HEK293T (cell line): ENCODE results near the gene FAAP20.

Experiments
- CTCF ChIA-PET: fragments of 350-600 bp; formaldehyde crosslinking; extraction: SDS; loops from one replicate; lab custom pipeline; 2021; ENCODE audit warnings: antibody characterized with exemption, inconsistent platforms; lab: Yijun Ruan, JAX
- POLR2A ChIA-PET: fragments of 350-600 bp; formaldehyde crosslinking; extraction: SDS; loops from one replicate; lab custom pipeline; 2020; ENCODE audit warnings: antibody characterized with exemption, inconsistent platforms; lab: Yijun Ruan, JAX
- DNase-seq: peaks from one replicate; pipeline ENCODE4 v3.0.0; 2012; ENCODE audit warnings: mixed read lengths; ENCODE audit errors: extremely low spot score
- ARNT ChIP-seq: fragments of 450-650 bp; IDR thresholded peaks from 2 replicates; pipeline ENCODE4 v1.6.1; 2017; ENCODE audit warnings: mild to moderate bottlenecking
- BHLHE40 ChIP-seq: fragments of 450-650 bp; IDR thresholded peaks from 2 replicates; pipeline ENCODE4 v1.6.1; 2016; ENCODE audit warnings: mild to moderate bottlenecking, moderate library complexity, borderline replicate concordance
- CTBP1 ChIP-seq: fragments of 450-650 bp; IDR thresholded peaks from 2 replicates; pipeline ENCODE4 v1.6.1; 2016; ENCODE audit warnings: borderline replicate concordance
- ELF4 ChIP-seq: fragments of 450-650 bp; IDR thresholded peaks from 2 replicates; pipeline ENCODE4 v1.6.1; 2017; ENCODE audit warnings: antibody characterized with exemption
- FOXA1 ChIP-seq: fragments of 450-650 bp; IDR thresholded peaks from 2 replicates; pipeline ENCODE4 v1.6.1; 2016; ENCODE audit warnings: mild to moderate bottlenecking
- FOXK2 ChIP-seq: fragments of 450-650 bp; IDR thresholded peaks from 2 replicates; pipeline ENCODE4 v1.6.1; 2016; ENCODE audit warnings: mild to moderate bottlenecking
- FOXM1 ChIP-seq: fragments of 450-650 bp; IDR thresholded peaks from 2 replicates; pipeline ENCODE4 v1.6.1; 2017; ENCODE audit warnings: mild to moderate bottlenecking, borderline replicate concordance
- HDGF ChIP-seq: fragments of 450-650 bp; IDR thresholded peaks from 2 replicates; pipeline ENCODE4 v1.6.1; 2017; ENCODE audit warnings: antibody characterized with exemption, borderline replicate concordance
- L3MBTL2 ChIP-seq: fragments of 450-650 bp; conservative IDR thresholded peaks from 2 replicates; pipeline ENCODE4 v1.6.1; 2016; ENCODE audit warnings: mild to moderate bottlenecking
- LEF1 ChIP-seq: fragments of 450-650 bp; IDR thresholded peaks from 2 replicates; pipeline ENCODE4 v1.6.1; 2017; ENCODE audit warnings: mild to moderate bottlenecking, borderline replicate concordance
- NFRKB ChIP-seq: fragments of 450-650 bp; IDR thresholded peaks from 2 replicates; pipeline ENCODE4 v1.6.1; 2016; ENCODE audit warnings: mild to moderate bottlenecking, moderate library complexity
- SP1 ChIP-seq: fragments of 450-650 bp; IDR thresholded peaks from 2 replicates; pipeline ENCODE4 v1.6.1; 2017
- SUZ12 ChIP-seq: fragments of 450-650 bp; IDR thresholded peaks from 2 replicates; pipeline ENCODE4 v1.6.1; 2016; ENCODE audit warnings: mild to moderate bottlenecking
- TARDBP ChIP-seq: fragments of 450-650 bp; IDR thresholded peaks from 2 replicates; pipeline ENCODE4 v1.6.1; 2016
- ZNF384 ChIP-seq: fragments of 450-650 bp; IDR thresholded peaks from 2 replicates; pipeline ENCODE4 v1.6.1; 2016
- TF ChIP-seq, protein P1 (sequence below): fragments of 450-650 bp; IDR thresholded peaks from 2 replicates; pipeline ENCODE4 v1.6.1; 2016

The FAAP20 gene

DNA sequence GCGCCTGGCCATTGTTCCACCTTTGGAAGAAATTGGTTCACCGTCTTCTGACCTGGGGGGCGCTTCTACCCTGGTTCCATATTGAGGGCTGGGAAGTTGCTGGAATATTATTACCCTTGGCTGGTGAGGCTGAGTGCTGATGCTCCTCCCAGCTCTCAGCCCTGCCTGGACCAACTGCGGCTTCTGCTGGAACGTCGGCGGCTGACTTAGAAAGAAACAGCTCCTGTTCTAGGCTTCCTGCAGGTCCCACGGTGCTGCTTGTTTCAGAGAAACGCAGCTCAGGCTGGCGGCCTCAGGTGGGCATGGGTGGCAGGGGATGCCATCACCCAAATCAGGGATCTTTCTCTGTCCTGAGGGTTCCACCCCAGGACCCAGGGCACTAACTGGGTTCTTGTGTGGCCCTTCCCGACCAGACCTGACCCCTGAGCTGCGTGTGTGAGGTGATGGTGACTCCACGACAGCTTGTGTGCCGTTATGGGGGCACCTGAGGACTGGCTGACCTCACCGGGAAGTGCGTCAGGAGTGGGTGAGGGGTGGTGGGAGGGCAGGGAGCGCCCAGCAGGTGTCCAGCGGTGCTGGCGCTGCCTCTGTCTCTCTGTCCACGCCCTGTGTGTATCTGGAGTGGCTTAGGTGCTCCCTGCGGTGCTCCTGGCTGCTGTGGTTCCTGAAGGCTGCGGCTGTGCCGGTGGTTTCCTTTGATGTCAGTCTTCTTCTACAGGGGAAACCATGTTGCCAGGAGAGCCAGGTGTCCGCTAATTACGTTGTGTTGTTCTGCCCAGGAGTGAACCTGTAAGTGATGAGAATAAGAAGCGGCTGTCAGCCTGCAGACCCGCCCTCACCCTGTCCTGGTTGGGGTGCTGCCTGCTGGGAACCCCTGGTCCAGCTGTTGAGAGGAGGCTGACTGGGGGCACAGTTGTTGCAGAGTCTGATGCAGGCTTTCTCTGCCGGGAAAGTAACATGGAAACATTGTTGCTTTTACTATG is 42.4 kb upstream of the FAAP20 start:
- TF ChIP-seq ZNF384 (no peak), ELF4 (no peak), ARNT (no peak), SUZ12 (no peak), FOXA1 (no peak), FOXK2 (no peak), CTBP1 (no peak), TARDBP (no peak), LEF1 (no peak), NFRKB (no peak), HDGF (no peak), FOXM1 (no peak), L3MBTL2 (no peak), BHLHE40 (no peak)
- TF ChIP-seq, protein P1, sequence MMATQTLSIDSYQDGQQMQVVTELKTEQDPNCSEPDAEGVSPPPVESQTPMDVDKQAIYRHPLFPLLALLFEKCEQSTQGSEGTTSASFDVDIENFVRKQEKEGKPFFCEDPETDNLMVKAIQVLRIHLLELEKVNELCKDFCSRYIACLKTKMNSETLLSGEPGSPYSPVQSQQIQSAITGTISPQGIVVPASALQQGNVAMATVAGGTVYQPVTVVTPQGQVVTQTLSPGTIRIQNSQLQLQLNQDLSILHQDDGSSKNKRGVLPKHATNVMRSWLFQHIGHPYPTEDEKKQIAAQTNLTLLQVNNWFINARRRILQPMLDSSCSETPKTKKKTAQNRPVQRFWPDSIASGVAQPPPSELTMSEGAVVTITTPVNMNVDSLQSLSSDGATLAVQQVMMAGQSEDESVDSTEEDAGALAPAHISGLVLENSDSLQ = no peak
- no peak for DNase-seq
- ChIA-PET POLR2A (interaction anchor here (1.0 to 1.3 kb wide), 3 partner anchors 8 to 38 kb away, joined by 3 to 6 read pairs (median 3); no protein-coding TSS in a partner anchor), CTCF (interaction anchor here (0.6 to 1.7 kb wide), 3 partner anchors 15 to 42 kb away, joined by 3 to 5 read pairs (median 3); partner anchors contain the start of gene FAAP20)

DNA sequence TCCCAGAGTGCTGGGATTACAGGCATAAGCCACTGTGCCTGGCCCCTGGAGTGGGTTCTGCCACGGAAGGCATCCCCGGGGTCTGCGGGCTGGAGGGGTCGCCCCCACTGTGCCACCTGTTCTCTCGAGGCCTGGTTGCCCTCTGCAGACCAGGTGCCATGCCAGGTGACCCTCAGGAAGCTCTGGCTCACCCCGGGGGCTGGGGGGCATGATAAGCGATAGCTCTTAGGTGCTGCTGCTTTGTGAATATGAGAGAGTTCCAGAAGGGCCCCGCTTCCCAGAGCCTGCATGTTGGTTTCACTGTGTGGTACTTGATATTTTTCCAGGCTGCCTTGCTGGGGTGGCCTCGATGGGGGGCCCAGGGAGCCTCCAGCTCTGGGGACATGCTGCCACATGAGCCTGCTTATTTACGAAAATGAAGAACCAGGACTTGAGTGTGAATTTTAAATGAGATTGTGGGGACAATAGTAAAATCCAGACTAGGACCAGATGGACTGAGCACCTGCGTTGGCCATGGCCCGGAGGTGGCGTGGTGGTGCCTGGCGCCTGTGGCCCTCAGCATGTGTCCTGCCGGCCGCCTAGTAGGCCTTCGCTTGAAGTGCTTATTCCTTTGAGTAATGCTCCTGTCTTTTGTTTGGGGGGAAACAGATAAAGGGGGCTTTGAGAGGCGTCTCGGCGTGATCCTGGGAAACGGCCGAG is 40.9 kb upstream of the FAAP20 start:
- DNase-seq = no peak
- TF ChIP-seq FOXK2 (no peak), SUZ12 (no peak), SP1 (no peak), CTBP1 (no peak), ELF4 (no peak), TARDBP (no peak), ZNF384 (no peak), FOXA1 (no peak)
- CTCF ChIA-PET = no interaction called here
- POLR2A ChIA-PET = no interaction called here

DNA sequence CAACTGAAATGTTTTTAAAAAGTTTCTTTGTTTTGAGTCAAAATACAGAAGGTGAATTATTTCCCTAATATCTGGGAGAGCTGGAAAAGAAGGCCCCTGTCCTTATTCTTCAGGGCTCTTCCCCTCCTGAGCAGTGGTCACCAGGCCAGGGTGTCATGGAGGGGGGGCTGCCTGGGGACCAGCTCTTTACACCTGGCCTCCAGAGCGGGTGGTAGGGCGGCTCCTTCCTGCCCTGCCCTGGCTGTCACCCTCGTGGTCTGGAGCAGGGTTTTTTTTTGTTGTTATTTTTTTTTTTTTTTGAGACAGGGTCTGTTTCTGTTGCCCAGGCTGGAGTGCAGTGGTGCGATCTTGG is 40.2 kb upstream of the FAAP20 start:
- TF ChIP-seq ARNT (no peak), FOXA1 (no peak), SUZ12 (no peak), FOXK2 (no peak), CTBP1 (no peak), BHLHE40 (no peak), LEF1 (no peak), ZNF384 (no peak), NFRKB (no peak)
- TF ChIP-seq, protein P1 = no peak
- ChIA-PET POLR2A (no interaction called here), CTCF (no interaction called here)
- no peak for DNase-seq

DNA sequence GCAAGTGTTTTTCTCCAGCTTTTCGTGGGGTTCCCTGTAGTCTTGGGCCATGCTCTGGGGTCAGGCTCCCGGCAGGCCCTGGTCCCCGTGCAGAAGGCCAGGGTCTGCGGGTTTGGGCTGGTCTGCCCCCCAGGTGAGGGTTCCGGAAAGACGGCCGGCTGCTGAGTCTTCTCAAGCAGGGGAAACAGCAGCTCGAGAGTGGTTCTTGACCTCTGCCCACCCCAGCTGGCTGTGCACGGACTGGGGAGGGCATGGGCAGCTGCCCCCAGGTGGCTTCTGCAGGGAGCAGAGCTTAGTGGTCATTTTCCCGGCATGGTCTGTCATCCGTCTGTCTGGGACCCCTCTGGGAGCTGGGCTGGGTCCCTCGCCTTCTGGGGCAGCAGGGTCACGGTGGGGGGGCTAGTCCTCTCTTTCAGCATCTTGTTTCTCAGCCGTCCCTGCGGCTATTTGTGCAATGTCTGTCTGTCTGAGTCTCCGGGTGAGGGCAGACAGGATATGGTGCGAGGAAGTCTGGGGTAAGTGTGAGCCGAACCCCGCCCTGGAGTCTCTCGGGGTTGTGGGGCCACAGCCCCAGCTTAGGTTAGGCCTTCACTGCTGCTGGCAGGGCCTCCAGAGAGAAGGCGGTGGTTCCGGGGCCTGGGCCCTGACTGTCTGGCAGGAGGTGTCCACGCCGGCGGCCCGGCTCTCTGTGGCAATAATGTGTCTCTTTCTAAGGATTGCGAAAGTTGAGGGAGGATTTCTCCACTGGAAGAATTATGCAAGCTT is 39.6 kb upstream of the FAAP20 start:
- CTCF ChIA-PET = interaction anchor here (1.2 kb wide), 1 partner anchor 78 kb away, joined by 5 read pairs; no protein-coding TSS in a partner anchor
- no peak for DNase-seq
- TF ChIP-seq, protein P1 = no peak
- no peak for TF ChIP-seq CTBP1
- no peak for TF ChIP-seq BHLHE40
- no peak for TF ChIP-seq TARDBP
- TF ChIP-seq HDGF = no peak
- TF ChIP-seq LEF1 = no peak
- TF ChIP-seq FOXA1 = no peak
- TF ChIP-seq ELF4 = no peak
- no peak for TF ChIP-seq ZNF384
- no peak for TF ChIP-seq SP1
- no peak for TF ChIP-seq L3MBTL2
- TF ChIP-seq SUZ12 = no peak
- TF ChIP-seq FOXK2 = no peak
- TF ChIP-seq NFRKB = no peak
- no peak for TF ChIP-seq ARNT
- no peak for TF ChIP-seq FOXM1
- POLR2A ChIA-PET = interaction anchor here (1.8 kb wide), 1 partner anchor 35 kb away, joined by 6 read pairs; no protein-coding TSS in a partner anchor

DNA sequence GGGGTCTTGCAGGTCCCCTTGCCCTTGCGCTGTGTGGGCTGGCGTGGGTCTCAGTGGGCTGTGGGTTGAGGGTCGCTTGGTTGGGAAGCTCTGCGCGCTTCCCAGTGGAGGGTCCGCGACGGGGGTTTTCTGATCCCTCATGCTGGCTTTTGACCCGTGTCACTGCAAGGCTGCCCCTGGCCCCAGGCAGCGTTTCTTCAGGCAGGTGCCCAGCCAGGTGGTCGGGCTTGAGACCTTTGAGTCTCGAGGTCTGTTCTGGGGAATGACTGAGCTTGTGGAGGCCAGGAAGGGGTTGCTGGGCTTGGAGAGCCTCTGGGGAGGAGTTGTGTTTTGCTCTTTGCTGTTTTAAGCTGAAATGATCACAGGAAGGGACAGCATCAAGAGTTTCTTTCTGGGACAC is 38.9 kb upstream of the FAAP20 start:
- ChIA-PET POLR2A (interaction anchor here (0.7 to 1.8 kb wide), 2 partner anchors 13 to 34 kb away, joined by 3 to 6 read pairs; no protein-coding TSS in a partner anchor), CTCF (interaction anchor here (1.2 kb wide), 1 partner anchor 78 kb away, joined by 5 read pairs; no protein-coding TSS in a partner anchor)
- TF ChIP-seq TARDBP (no peak), FOXA1 (no peak), HDGF (no peak), FOXK2 (no peak), ZNF384 (no peak), NFRKB (no peak), LEF1 (no peak), ARNT (no peak), SP1 (no peak), BHLHE40 (no peak), SUZ12 (no peak), CTBP1 (no peak), L3MBTL2 (no peak), FOXM1 (no peak), ELF4 (no peak)
- TF ChIP-seq, protein P1 = no peak
- no peak for DNase-seq
